Spleen (tissue), 7 donors: Measurements from ENCODE around the gene TPK1.

Experiments used
- CTCF ChIP-seq, 11 experiments: fragments of 200-600 bp in 7 of 11; fragments of 450-650 bp in 4 of 11; sonication (generic) in 4 of 11; IDR thresholded peaks in 8 of 11; conservative IDR thresholded peaks in 3 of 11; 1 replicate in 7 of 11; 2 replicates in 4 of 11; pipeline versions ENCODE4 v1.4.0 to v1.8.0; 2016 to 2021; ENCODE audit warnings: antibody characterized with exemption in 11 of 11, inconsistent platforms in 4 of 11, mild to moderate bottlenecking in 1 of 11
- POLR2A ChIP-seq, 3 donors: fragments of 450-650 bp; IDR thresholded peaks; one replicate each; pipeline ENCODE4 v1.5.1; 2017; ENCODE audit warnings: antibody characterized with exemption in 3 of 3, mild to moderate bottlenecking in 1 of 3
- POLR2AphosphoS5 ChIP-seq, 3 donors: sonication (generic); formaldehyde crosslinking; IDR thresholded peaks; one replicate each; pipeline ENCODE4 v1.5.1; 2017; ENCODE audit warnings: antibody characterized with exemption in 3 of 3
- donor health status: DM: no; HTN: no; CAD: no; lungs with moderate emphysema.
- donor health status: DM: no; HTN: no; CAD: no.
- donor health status: DM: no; HTN: no; CAD: no.

GRCh38 chr7:144594580-144594979 is 241.3 kb downstream of the TPK1 start:
- TF ChIP-seq POLR2A (IDR thresholded peaks at IDR 0.05) = no peak
- no peak for TF ChIP-seq CTCF (IDR thresholded peaks at IDR 0.05 in 8 of 11, conservative IDR thresholded peaks at IDR 0.05 in 3 of 11)
- TF ChIP-seq POLR2AphosphoS5 (IDR thresholded peaks at IDR 0.05) = no peak
